Sigmoid colon (tissue), 4 donors: ENCODE data around the gene ANKRD31.

Experiments used
- EP300 ChIP-seq, 4 donors: sonication (generic); formaldehyde crosslinking; IDR thresholded peaks; one replicate each; pipeline ENCODE4 v1.6.1; 2017; ENCODE audit warnings: antibody characterized with exemption in 4 of 4
- POLR2A ChIP-seq, 2 donors: fragments of 450-650 bp; IDR thresholded peaks; one replicate each; pipeline ENCODE4 v1.6.1; 2016; ENCODE audit warnings: antibody characterized with exemption in 2 of 2, mild to moderate bottlenecking in 2 of 2, moderate library complexity in 2 of 2
- POLR2AphosphoS5 ChIP-seq, 4 donors: sonication (generic); formaldehyde crosslinking; IDR thresholded peaks; one replicate each; pipeline ENCODE4 v1.6.1; 2017; ENCODE audit warnings: antibody characterized with exemption in 4 of 4
- TF ChIP-seq, protein P1 (sequence below), 4 experiments: fragments of 450-650 bp in 3 of 4; fragments of 200-600 bp in 1 of 4; IDR thresholded peaks; one replicate each; pipeline ENCODE4 v1.5.1; 2016 to 2019; ENCODE audit warnings: antibody characterized with exemption in 4 of 4, mild to moderate bottlenecking in 3 of 4, moderate library complexity in 2 of 4

DNA sequence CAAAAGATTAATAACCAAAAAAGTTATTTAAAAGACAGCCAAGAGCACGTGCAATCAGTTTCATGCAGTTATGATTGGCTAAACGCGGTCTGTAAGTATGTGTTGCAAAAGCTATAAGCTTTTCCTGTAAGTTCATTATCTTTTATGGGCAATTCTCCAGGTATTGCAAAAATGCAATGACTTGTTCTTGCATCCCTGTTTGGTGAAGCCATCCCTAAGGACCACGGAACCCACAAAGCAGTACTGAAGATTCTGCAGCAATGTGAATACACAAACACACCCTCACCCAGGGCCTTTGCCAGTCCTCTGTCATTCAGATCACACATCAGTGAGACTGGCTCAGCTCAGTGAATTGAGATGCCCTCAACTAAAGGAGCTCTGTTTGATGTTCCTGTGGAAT lies 195.7 kb downstream of the ANKRD31 start:
- TF ChIP-seq POLR2A (IDR thresholded peaks at IDR 0.05) (no peak), POLR2AphosphoS5 (IDR thresholded peaks at IDR 0.05) (no peak), EP300 (IDR thresholded peaks at IDR 0.05) (no peak)
- TF ChIP-seq, protein P1, sequence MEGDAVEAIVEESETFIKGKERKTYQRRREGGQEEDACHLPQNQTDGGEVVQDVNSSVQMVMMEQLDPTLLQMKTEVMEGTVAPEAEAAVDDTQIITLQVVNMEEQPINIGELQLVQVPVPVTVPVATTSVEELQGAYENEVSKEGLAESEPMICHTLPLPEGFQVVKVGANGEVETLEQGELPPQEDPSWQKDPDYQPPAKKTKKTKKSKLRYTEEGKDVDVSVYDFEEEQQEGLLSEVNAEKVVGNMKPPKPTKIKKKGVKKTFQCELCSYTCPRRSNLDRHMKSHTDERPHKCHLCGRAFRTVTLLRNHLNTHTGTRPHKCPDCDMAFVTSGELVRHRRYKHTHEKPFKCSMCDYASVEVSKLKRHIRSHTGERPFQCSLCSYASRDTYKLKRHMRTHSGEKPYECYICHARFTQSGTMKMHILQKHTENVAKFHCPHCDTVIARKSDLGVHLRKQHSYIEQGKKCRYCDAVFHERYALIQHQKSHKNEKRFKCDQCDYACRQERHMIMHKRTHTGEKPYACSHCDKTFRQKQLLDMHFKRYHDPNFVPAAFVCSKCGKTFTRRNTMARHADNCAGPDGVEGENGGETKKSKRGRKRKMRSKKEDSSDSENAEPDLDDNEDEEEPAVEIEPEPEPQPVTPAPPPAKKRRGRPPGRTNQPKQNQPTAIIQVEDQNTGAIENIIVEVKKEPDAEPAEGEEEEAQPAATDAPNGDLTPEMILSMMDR (IDR thresholded peaks at IDR 0.05), result no peak
